Activated naive CD8-positive, alpha-beta T cell (primary cell): ENCODE data around the gene RPSA.
"Not testable (repeated sequence)": the region's sequence is repeated elsewhere in the genome, so short reads cannot be mapped to it uniquely, and the experiment has no call there.

Experiments used
- H3K27ac Mint-ChIP-seq: one replicate; pipeline ENCODE4 v1.8.0; 2021; ENCODE audit warnings: mixed read lengths
- H3K27me3 Mint-ChIP-seq: one replicate; pipeline ENCODE4 v1.8.0; 2021; ENCODE audit warnings: mixed read lengths
- H3K36me3 Mint-ChIP-seq: one replicate; pipeline ENCODE4 v1.8.0; 2021; ENCODE audit warnings: mixed read lengths
- H3K4me1 Mint-ChIP-seq: one replicate; pipeline ENCODE4 v1.8.0; 2021; ENCODE audit warnings: low read depth, mixed read lengths
- H3K4me3 Mint-ChIP-seq: one replicate; pipeline ENCODE4 v1.8.0; 2021; ENCODE audit warnings: mild to moderate bottlenecking, mixed read lengths
- H3K9me3 Mint-ChIP-seq: one replicate; pipeline ENCODE4 v1.8.0; 2021; ENCODE audit warnings: low read depth, mixed read lengths

RPSA gene

GRCh38 chr3:39406368-39407258 is at the start of gene RPSA:
Gene RPSA, plus strand, starts transcription at chr3:39406720. Its CDS starts 934 bp downstream, at chr3:39407654.
- Mint-ChIP-seq H3K27me3 (no peaks in the 10 kb centered on the region), H3K4me3 (peak within 1 kb of the TSS; percentile 97), H3K4me1 (peaks cover 45% of the 10 kb centered on the region), H3K36me3 (peaks cover 18% of the 10 kb centered on the region), H3K27ac (peak within 1 kb of the TSS; percentile 100), H3K9me3 (no peaks in the 10 kb centered on the region)

- Mint-ChIP-seq H3K4me1 (peaks cover 53% of the 10 kb centered on the region), H3K27me3 (no peaks in the 10 kb centered on the region), H3K27ac (no peak overlapping the region), H3K36me3 (peaks cover 3% of the 10 kb centered on the region), H3K4me3 (no peak overlapping the region), H3K9me3 (no peaks in the 10 kb centered on the region)
These were observed 48.2 kb upstream of the RPSA start for GRCh38 chr3:39358333-39358732.

- Mint-ChIP-seq H3K4me1 (peaks cover 52% of the 10 kb centered on the region), H3K27ac (peak overlapping the region; percentile 47), H3K4me3 (peak overlapping the region; percentile 59), H3K36me3 (peaks cover 5% of the 10 kb centered on the region), H3K9me3 (no peaks in the 10 kb centered on the region), H3K27me3 (no peaks in the 10 kb centered on the region)
These were observed 45.1 kb upstream of the RPSA start for GRCh38 chr3:39361252-39361927.

DNA sequence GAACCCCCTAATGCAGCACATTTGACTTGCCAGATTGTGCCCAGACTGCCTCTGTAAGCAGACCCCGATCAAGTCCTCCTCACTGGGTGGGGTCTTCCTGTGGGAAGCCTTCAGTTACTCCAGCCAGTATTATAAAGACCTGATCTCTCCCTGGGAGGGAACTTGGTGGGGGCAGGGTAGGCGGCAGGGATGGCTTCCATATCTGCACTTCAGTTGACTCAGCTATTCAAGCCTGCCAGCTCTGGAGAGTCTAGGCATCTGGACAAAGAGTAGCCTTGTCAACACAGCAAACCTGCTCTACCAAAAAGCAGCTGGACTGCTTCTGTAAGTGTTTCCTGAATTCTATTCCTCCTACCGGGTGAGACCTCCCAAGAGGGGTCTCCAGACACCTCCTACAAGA is 44.3 kb upstream of the RPSA start:
- Mint-ChIP-seq H3K36me3 (peaks cover 5% of the 10 kb centered on the region), H3K9me3 (no peaks in the 10 kb centered on the region), H3K27ac (peak overlapping the region; percentile 67), H3K27me3 (no peaks in the 10 kb centered on the region), H3K4me3 (peak overlapping the region; percentile 43), H3K4me1 (peaks cover 52% of the 10 kb centered on the region)

DNA sequence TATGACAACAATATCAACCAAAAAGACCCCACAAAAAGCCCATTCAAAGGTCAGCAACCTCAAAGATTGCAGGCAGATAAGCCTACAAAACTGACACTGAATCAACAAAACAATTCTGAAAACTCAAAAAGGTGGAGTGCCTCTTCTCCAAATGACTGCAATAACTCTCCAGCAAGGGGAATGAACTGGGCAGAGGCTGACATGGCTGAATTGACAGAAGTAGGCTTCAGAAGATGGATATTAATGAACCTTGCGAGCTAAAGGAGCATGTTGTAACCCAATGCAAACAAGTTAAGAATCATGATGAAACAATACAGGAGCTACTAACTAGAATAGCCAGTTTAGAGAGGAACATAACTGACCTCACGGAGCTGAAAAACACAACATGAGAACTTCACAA is 43.7 kb upstream of the RPSA start:
- no peaks in the 10 kb centered on the region for H3K27me3 Mint-ChIP-seq
- peak overlapping the region; percentile 67 for H3K27ac Mint-ChIP-seq
- peaks cover 45% of the 10 kb centered on the region for H3K4me1 Mint-ChIP-seq
- no peaks in the 10 kb centered on the region for H3K9me3 Mint-ChIP-seq
- H3K4me3 Mint-ChIP-seq = peak overlapping the region; percentile 43
- H3K36me3 Mint-ChIP-seq = peaks cover 5% of the 10 kb centered on the region

GRCh38 chr3:39370450-39370849 is 36.1 kb upstream of the RPSA start:
- not testable (repeated sequence) for H3K4me3 Mint-ChIP-seq, H3K4me1 Mint-ChIP-seq, H3K27ac Mint-ChIP-seq, H3K27me3 Mint-ChIP-seq, H3K9me3 Mint-ChIP-seq
- H3K36me3 Mint-ChIP-seq = peaks cover 12% of the 10 kb centered on the region

DNA sequence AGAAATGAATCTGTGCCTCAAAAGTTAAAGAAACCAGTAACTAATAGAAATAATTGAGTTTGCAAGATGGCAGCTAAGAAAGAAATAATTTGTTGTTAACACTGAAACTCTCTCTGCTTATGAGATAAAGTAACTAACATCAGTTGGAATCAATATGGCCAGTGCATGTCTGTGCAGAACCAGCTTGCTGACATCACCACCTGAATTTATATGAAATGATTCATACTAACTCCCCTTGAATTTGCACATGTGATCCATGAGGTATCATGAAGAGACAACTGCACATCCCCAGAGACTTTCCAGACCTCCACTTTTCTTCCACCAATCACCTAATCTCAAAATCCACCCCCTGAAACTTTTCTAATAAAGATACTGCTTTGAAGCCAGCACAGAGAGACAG is 33.7 kb upstream of the RPSA start:
- Mint-ChIP-seq H3K27me3 (no peaks in the 10 kb centered on the region), H3K4me3 (no peak overlapping the region), H3K4me1 (no peaks in the 10 kb centered on the region), H3K27ac (no peak overlapping the region), H3K36me3 (peaks cover 15% of the 10 kb centered on the region), H3K9me3 (peaks cover 5% of the 10 kb centered on the region)

GRCh38 chr3:39376959-39377634 is 29.4 kb upstream of the RPSA start:
- H3K27ac Mint-ChIP-seq = no peak overlapping the region
- no peaks in the 10 kb centered on the region for H3K9me3 Mint-ChIP-seq
- H3K4me1 Mint-ChIP-seq = peaks cover 4% of the 10 kb centered on the region
- peaks cover 10% of the 10 kb centered on the region for H3K36me3 Mint-ChIP-seq
- H3K27me3 Mint-ChIP-seq = no peaks in the 10 kb centered on the region
- no peak overlapping the region for H3K4me3 Mint-ChIP-seq

- Mint-ChIP-seq H3K4me1 (peaks cover 12% of the 10 kb centered on the region), H3K4me3 (no peak overlapping the region), H3K27me3 (no peaks in the 10 kb centered on the region), H3K9me3 (no peaks in the 10 kb centered on the region), H3K36me3 (peaks cover 6% of the 10 kb centered on the region), H3K27ac (no peak overlapping the region)
These were observed 28.4 kb upstream of the RPSA start for GRCh38 chr3:39378088-39378487.

DNA sequence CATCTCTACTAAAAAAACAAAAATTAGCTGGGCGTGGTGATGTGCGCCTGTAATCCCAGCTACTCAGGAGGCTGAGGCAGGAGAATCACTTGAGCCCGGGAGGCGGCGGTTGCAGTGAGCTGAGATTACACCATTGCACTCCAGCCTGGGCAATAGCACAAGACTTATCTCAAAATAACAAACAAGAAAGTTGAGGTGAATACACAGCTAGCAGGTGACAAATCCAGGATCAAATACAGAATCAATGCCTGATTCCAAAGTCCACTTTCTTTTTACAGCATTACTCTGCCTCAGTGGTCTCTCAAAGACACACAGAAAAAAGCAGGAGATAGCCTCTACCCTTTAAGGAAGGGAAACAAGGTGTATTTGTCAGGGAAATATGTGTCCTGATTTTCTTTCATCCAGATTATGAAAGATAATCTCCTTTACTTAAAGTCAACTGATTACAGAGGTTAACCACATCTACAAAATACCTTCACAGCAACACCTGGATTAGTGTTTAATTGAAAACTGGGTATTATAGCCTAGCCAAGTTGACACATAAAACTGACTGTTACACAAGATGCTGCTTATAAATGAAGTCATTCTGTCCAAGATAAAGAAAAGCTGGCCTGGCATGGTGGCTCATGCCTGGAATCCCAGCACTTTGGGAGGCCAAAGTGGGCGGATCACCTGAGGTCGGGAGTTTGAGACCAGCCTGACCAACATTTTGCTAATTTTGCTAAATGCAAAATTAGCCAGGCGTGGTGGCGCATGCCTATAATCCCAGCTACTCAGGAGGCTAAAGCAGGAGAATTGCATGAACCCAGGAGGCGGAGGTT is 27.4 kb upstream of the RPSA start:
- H3K27ac Mint-ChIP-seq = no peak overlapping the region
- no peaks in the 10 kb centered on the region for H3K27me3 Mint-ChIP-seq
- H3K36me3 Mint-ChIP-seq = peaks cover 6% of the 10 kb centered on the region
- peaks cover 15% of the 10 kb centered on the region for H3K4me1 Mint-ChIP-seq
- no peaks in the 10 kb centered on the region for H3K9me3 Mint-ChIP-seq
- H3K4me3 Mint-ChIP-seq = no peak overlapping the region

DNA sequence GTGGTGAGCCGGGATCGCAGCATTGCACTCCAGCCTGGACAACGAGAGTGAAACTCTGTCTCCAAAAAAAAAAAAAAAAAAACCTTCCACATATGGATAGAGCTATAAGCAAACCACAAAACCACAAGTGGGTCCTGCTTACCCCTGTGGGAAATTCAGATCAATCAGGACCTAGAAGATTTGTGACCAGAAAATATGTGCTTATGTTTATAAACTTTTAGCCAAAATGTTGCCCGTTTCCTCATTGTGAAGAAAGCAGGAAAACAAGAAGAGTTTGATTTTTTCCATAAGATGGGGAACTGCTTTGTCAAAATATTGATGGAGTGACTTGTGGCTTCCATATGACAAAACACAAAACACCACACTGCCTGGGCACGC is 26.8 kb upstream of the RPSA start:
- Mint-ChIP-seq H3K4me3 (no peak overlapping the region), H3K9me3 (no peaks in the 10 kb centered on the region), H3K36me3 (peaks cover 6% of the 10 kb centered on the region), H3K4me1 (peaks cover 19% of the 10 kb centered on the region), H3K27ac (no peak overlapping the region), H3K27me3 (no peaks in the 10 kb centered on the region)

GRCh38 chr3:39381432-39381831 is 25.1 kb upstream of the RPSA start:
- H3K4me3 Mint-ChIP-seq = peak overlapping the region; percentile 56
- H3K4me1 Mint-ChIP-seq = peaks cover 34% of the 10 kb centered on the region
- H3K27me3 Mint-ChIP-seq = no peaks in the 10 kb centered on the region

GRCh38 chr3:39383045-39383880 is 23.3 kb upstream of the RPSA start, which contains the start of gene SLC25A38:
Gene SLC25A38, plus strand, starts transcription at chr3:39383370. Its CDS starts 355 bp downstream, at chr3:39383725.
- no peaks in the 10 kb centered on the region for H3K36me3 Mint-ChIP-seq
- peaks cover 48% of the 10 kb centered on the region for H3K4me1 Mint-ChIP-seq
- H3K27me3 Mint-ChIP-seq = no peaks in the 10 kb centered on the region
- H3K9me3 Mint-ChIP-seq = no peaks in the 10 kb centered on the region
- H3K4me3 Mint-ChIP-seq = peak within 1 kb of the TSS; percentile 97
- H3K27ac Mint-ChIP-seq = peak within 1 kb of the TSS; percentile 98

More at GRCh38 chr3:39381432-39381831, 25.1 kb upstream of the RPSA start:
- no peaks in the 10 kb centered on the region for H3K9me3 Mint-ChIP-seq
- peak overlapping the region; percentile 66 for H3K27ac Mint-ChIP-seq
- H3K36me3 Mint-ChIP-seq = no peaks in the 10 kb centered on the region
